ENCODE measurements around the gene PNP.

The PNP gene

GRCh38 chr14:20456971-20457370 is 12.2 kb upstream of the PNP start:
- Histone ChIP-seq H3K27me3 (ENCODE audit: control insufficient read depth, insufficient read depth, low read length) (no peaks in the 10 kb centered on the region), H3K9ac (ENCODE audit: low read depth, low read length) (no peak overlapping the region), H3K36me3 (ENCODE audit: control insufficient read depth, insufficient read depth, low read length) (peaks cover 32% of the 10 kb centered on the region), H3K9me3 (ENCODE audit: control insufficient read depth, insufficient read depth, low read length) (no peaks in the 10 kb centered on the region), H3K4me1 (ENCODE audit: control insufficient read depth, insufficient read depth, low read length) (no peaks in the 10 kb centered on the region), H3K4me3 (ENCODE audit: low read depth, low read length) (no peak overlapping the region)

DNA sequence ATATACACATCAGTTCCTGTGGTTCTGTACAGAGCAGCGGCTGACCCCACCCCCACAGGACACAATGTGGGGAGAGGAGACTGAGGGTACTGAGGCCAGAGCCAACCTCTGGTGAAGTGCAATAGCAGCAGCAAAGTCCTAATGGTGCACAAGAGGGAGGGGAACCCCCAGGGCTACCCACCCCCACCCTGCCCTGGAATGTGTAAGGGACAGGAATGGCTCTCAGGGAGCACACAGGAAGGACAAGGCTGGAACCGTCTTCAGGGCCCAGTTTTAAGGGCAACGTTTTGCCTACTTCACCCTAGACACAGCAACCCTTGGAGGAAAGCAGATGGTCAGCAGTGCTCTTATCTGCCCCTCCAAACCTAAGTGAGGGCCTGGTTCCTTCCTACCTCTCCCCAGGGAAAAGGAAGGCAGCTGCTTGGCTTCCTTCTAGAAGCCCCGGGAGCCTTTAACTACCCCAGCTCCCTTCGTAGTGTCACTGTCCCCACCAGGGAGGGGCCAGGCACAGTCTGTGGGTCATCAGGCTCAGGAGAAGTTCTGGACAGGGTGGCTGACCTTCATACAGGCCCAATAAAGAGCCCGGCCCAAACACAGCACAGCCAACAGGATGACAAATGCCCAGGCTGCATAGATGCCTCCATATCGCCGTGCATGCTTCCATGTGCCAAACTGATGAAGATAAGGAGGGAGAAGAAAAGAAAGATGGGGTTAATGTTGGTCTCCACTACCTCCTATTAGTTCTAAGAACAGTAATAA is 11.0 kb upstream of the PNP start:
- Histone ChIP-seq H3K36me3 (ENCODE audit: control insufficient read depth, insufficient read depth, low read length) (peaks cover 32% of the 10 kb centered on the region), H3K9me3 (ENCODE audit: control insufficient read depth, insufficient read depth, low read length) (no peaks in the 10 kb centered on the region), H3K4me1 (ENCODE audit: control insufficient read depth, insufficient read depth, low read length) (peaks cover 5% of the 10 kb centered on the region), H3K4me3 (ENCODE audit: low read depth, low read length) (no peak overlapping the region), H3K27me3 (ENCODE audit: control insufficient read depth, insufficient read depth, low read length) (no peaks in the 10 kb centered on the region), H3K9ac (ENCODE audit: low read depth, low read length) (no peak overlapping the region)

DNA sequence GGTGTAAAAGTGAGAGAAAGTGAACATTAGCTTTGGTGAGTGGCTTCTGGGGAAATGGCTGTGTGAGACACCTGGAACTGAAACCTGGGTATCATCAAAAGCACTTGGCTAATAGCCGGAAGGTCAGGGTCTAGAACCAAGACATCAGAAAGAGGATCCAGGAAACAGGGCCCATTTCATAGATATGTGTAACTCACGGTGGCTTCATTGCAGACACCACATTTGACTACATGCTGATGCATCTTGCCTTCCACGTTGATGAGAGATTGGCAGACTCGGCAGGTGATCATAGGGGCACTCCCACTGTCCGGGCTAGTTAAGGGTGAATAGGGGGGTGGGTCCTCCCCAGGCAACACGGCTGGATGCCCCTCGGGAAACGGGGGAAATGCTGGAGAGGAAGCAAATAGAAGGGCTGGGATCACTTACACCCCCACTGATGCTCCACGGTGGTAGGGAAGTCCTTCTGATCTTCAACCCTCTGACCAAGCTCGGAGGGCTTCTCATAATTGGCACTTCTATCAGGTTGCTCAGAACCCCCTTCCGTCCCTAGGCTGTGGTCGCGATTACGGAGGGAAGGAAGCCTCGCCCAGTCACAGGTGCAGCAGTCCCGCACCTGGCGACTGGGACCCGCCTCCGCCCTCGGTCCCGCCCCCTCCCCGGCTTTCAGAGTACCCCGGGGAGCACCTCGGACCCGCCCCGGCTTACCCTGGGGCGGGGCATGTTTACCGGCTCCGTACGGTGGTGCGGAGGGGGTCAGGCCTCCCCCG is 8.6 kb upstream of the PNP start:
- Histone ChIP-seq H3K9ac (ENCODE audit: low read depth, low read length) (peak overlapping the region; percentile 49), H3K4me3 (ENCODE audit: low read depth, low read length) (peak overlapping the region; percentile 87), H3K9me3 (ENCODE audit: control insufficient read depth, insufficient read depth, low read length) (no peaks in the 10 kb centered on the region), H3K4me1 (ENCODE audit: control insufficient read depth, insufficient read depth, low read length) (peaks cover 5% of the 10 kb centered on the region), H3K36me3 (ENCODE audit: control insufficient read depth, insufficient read depth, low read length) (peaks cover 32% of the 10 kb centered on the region), H3K27me3 (ENCODE audit: control insufficient read depth, insufficient read depth, low read length) (no peaks in the 10 kb centered on the region)

GRCh38 chr14:20461225-20462141 is 7.7 kb upstream of the PNP start, which contains the start of gene PIP4P1:
PIP4P1 (minus strand) TSS chr14:20461434; CDS start chr14:20461325, 109 bp downstream.
- Histone ChIP-seq H3K36me3 (ENCODE audit: control insufficient read depth, insufficient read depth, low read length) (peaks cover 32% of the 10 kb centered on the region), H3K4me1 (ENCODE audit: control insufficient read depth, insufficient read depth, low read length) (peaks cover 5% of the 10 kb centered on the region), H3K27me3 (ENCODE audit: control insufficient read depth, insufficient read depth, low read length) (no peaks in the 10 kb centered on the region), H3K9ac (ENCODE audit: low read depth, low read length) (peak within 1 kb of the TSS; percentile 78), H3K9me3 (ENCODE audit: control insufficient read depth, insufficient read depth, low read length) (no peaks in the 10 kb centered on the region), H3K4me3 (ENCODE audit: low read depth, low read length) (peak within 1 kb of the TSS; percentile 87)

- H3K9me3 ChIP-seq (ENCODE audit: control insufficient read depth, insufficient read depth, low read length) = no peaks in the 10 kb centered on the region
- peaks cover 9% of the 10 kb centered on the region for H3K36me3 ChIP-seq (ENCODE audit: control insufficient read depth, insufficient read depth, low read length)
- H3K4me1 ChIP-seq (ENCODE audit: control insufficient read depth, insufficient read depth, low read length) = peaks cover 8% of the 10 kb centered on the region
- H3K9ac ChIP-seq (ENCODE audit: low read depth, low read length) = no peak overlapping the region
- no peaks in the 10 kb centered on the region for H3K27me3 ChIP-seq (ENCODE audit: control insufficient read depth, insufficient read depth, low read length)
- peak overlapping the region; percentile 99 for H3K4me3 ChIP-seq (ENCODE audit: low read depth, low read length)
Observed at GRCh38 chr14:20468764-20469241, 403 bp upstream of the PNP start.

DNA sequence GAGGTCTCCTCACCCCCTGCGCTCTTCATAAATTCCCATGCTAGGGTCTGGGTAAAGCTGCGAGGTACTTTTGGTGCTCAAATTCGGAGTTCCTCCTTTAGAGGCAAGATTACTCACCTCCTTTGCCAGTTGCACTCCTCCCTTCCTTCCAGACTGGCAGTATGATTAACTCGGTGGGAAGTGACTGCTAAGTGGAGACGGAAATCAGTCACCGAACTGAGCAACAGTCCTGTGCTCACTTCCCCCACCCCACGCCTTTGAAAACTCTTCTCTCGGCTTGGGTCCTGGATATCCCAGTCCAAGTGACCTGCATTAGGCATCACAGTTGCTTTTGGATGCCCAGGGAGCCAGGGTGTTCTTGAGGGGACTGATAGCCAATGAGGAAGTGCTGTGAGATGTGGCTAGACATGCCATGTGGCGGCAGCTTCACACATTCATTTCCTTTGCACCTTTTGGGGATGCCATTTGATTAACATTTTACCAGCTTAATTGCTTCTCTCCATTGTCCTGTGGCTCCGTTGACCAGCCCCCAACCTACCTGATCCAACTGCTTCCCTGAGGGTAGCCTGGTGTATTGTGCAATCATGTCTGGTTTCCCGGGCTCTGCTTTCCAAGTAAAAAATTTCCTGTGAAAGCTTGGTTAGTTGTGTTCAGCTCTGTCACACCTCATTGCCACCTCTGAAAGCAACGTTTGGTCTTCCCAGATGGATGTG is 840 bp downstream of the PNP start:
- no peaks in the 10 kb centered on the region for H3K9me3 ChIP-seq (ENCODE audit: control insufficient read depth, insufficient read depth, low read length)
- peaks cover 18% of the 10 kb centered on the region for H3K36me3 ChIP-seq (ENCODE audit: control insufficient read depth, insufficient read depth, low read length)
- no peaks in the 10 kb centered on the region for H3K27me3 ChIP-seq (ENCODE audit: control insufficient read depth, insufficient read depth, low read length)
- H3K4me1 ChIP-seq (ENCODE audit: control insufficient read depth, insufficient read depth, low read length) = peaks cover 8% of the 10 kb centered on the region
- peak overlapping the region; percentile 91 for H3K9ac ChIP-seq (ENCODE audit: low read depth, low read length)
- peak overlapping the region; percentile 99 for H3K4me3 ChIP-seq (ENCODE audit: low read depth, low read length)

GRCh38 chr14:20470603-20470901 is 1.3 kb downstream of the PNP start:
- no peaks in the 10 kb centered on the region for H3K27me3 ChIP-seq (ENCODE audit: control insufficient read depth, insufficient read depth, low read length)
- peak overlapping the region; percentile 99 for H3K4me3 ChIP-seq (ENCODE audit: low read depth, low read length)
- peaks cover 21% of the 10 kb centered on the region for H3K36me3 ChIP-seq (ENCODE audit: control insufficient read depth, insufficient read depth, low read length)
- peak overlapping the region; percentile 91 for H3K9ac ChIP-seq (ENCODE audit: low read depth, low read length)
- H3K9me3 ChIP-seq (ENCODE audit: control insufficient read depth, insufficient read depth, low read length) = no peaks in the 10 kb centered on the region
- H3K4me1 ChIP-seq (ENCODE audit: control insufficient read depth, insufficient read depth, low read length) = peaks cover 8% of the 10 kb centered on the region

GRCh38 chr14:20472536-20473169 is 3.4 kb downstream of the PNP start:
- Histone ChIP-seq H3K9ac (ENCODE audit: low read depth, low read length) (no peak overlapping the region), H3K9me3 (ENCODE audit: control insufficient read depth, insufficient read depth, low read length) (no peaks in the 10 kb centered on the region), H3K27me3 (ENCODE audit: control insufficient read depth, insufficient read depth, low read length) (no peaks in the 10 kb centered on the region), H3K4me3 (ENCODE audit: low read depth, low read length) (no peak overlapping the region), H3K36me3 (ENCODE audit: control insufficient read depth, insufficient read depth, low read length) (peaks cover 39% of the 10 kb centered on the region), H3K4me1 (ENCODE audit: control insufficient read depth, insufficient read depth, low read length) (peaks cover 8% of the 10 kb centered on the region)

GRCh38 chr14:20476776-20477175 is 7.6 kb downstream of the PNP start:
- H3K9ac ChIP-seq (ENCODE audit: low read depth, low read length) = no peak overlapping the region
- H3K4me3 ChIP-seq (ENCODE audit: low read depth, low read length) = no peak overlapping the region
- H3K9me3 ChIP-seq (ENCODE audit: control insufficient read depth, insufficient read depth, low read length) = no peaks in the 10 kb centered on the region

DNA sequence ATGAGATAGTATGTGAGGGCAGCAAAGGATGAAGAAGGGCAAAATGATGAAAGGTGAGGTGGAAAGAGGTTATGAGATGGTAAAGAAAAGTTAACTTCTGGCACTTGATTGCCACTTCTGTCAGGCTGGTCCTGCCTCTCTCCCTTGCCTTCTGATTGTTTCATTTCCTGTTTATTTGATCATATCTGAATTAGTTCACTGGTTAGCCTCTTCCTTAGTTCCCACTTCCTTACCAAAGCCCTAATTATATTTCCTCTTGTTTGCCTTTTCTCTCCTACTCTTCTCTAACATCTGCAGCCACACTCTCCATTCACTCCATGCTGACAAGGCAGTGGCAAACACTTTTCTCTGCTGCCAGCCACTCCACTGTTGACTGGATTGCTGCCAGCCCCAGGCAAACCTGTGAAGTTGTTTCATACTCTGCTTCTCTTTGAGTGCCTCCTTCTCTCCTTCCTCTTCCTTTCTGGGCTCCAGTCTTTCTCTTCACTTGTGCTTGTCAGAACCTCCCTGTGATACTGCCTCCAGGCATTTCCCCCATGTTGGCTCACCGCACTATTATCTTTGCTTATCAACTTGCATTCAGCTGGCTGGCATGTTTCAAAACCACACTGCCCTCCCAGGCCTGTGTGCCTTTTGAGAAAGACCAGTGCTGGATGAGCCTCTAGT is 8.1 kb downstream of the PNP start:
- no peaks in the 10 kb centered on the region for H3K9me3 ChIP-seq (ENCODE audit: control insufficient read depth, insufficient read depth, low read length)
- H3K27me3 ChIP-seq (ENCODE audit: control insufficient read depth, insufficient read depth, low read length) = no peaks in the 10 kb centered on the region
- H3K4me1 ChIP-seq (ENCODE audit: control insufficient read depth, insufficient read depth, low read length) = peaks cover 4% of the 10 kb centered on the region
- no peak overlapping the region for H3K9ac ChIP-seq (ENCODE audit: low read depth, low read length)
- no peak overlapping the region for H3K4me3 ChIP-seq (ENCODE audit: low read depth, low read length)
- peaks cover 40% of the 10 kb centered on the region for H3K36me3 ChIP-seq (ENCODE audit: control insufficient read depth, insufficient read depth, low read length)

More at GRCh38 chr14:20476776-20477175, 7.6 kb downstream of the PNP start:
- peaks cover 40% of the 10 kb centered on the region for H3K36me3 ChIP-seq (ENCODE audit: control insufficient read depth, insufficient read depth, low read length)
- no peaks in the 10 kb centered on the region for H3K27me3 ChIP-seq (ENCODE audit: control insufficient read depth, insufficient read depth, low read length)
- H3K4me1 ChIP-seq (ENCODE audit: control insufficient read depth, insufficient read depth, low read length) = peaks cover 4% of the 10 kb centered on the region

All from iPS-15b (cell line).